Measurements from ENCODE around the gene CR1L. TPM values are rescaled to one million over a fixed set of nuclear protein-coding genes. Genes with fewer than 3 reads are reported as not detected.
A peak's percentile ranks its signal among the peaks of the same experiment; 100 is the strongest.

Gene CR1L
- total RNA-seq, 1 experiment from 2014 or later, result not detected

DNA sequence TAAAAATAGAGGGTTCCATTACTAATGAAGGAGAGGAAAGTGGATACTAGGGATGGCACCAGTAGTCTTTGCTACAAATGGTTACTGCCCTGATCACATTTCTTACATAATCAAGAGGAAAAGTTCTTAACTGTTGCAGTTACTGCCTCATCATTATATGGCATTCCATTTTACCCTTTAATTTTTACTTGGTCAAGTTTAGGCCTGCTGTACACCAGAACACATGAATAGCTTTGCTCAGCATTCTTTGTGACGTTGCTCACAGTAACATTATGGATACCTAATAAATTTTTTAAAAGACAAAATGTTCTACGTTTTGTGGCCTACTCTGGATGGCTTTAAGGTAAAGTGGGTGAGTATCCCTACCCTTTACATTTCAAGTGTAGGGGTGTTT is 38.6 kb upstream of the CR1L start:
- Histone ChIP-seq H2AFZ (no peak overlapping the region), H3K9me3 (ENCODE audit: insufficient read depth, low read depth) (no peaks in the 10 kb centered on the region), H4K20me1 (ENCODE audit: insufficient read depth) (no peaks in the 10 kb centered on the region), H3K27me3 (ENCODE audit: insufficient read depth, low read depth) (no peaks in the 10 kb centered on the region), H3K9me2 (ENCODE audit: insufficient read depth) (no peaks in the 10 kb centered on the region; the same call in 1 of the 2 replicates), H3K27ac (no peak overlapping the region), H3K4me3 (no peak overlapping the region), H3K36me3 (ENCODE audit: low read depth) (no peaks in the 10 kb centered on the region), H3K79me2 (ENCODE audit: low read depth) (no peaks in the 10 kb centered on the region), H3F3A (ENCODE audit: insufficient read depth, low read depth) (no peaks in the 10 kb centered on the region), H3K4me1 (replicated peaks; ENCODE audit: insufficient read depth) (no peaks in the 10 kb centered on the region), H3K4me2 (no peak overlapping the region)
- intact Hi-C loops (cut with micrococcal nuclease; ENCODE audit: unreplicated experiment), result no loop called here
- no peak for DNase-seq
- ChIA-PET POLR2A (ENCODE audit: unreplicated experiment) (no interaction called here), CTCF (no interaction called here)
- TF ChIP-seq, protein P1, sequence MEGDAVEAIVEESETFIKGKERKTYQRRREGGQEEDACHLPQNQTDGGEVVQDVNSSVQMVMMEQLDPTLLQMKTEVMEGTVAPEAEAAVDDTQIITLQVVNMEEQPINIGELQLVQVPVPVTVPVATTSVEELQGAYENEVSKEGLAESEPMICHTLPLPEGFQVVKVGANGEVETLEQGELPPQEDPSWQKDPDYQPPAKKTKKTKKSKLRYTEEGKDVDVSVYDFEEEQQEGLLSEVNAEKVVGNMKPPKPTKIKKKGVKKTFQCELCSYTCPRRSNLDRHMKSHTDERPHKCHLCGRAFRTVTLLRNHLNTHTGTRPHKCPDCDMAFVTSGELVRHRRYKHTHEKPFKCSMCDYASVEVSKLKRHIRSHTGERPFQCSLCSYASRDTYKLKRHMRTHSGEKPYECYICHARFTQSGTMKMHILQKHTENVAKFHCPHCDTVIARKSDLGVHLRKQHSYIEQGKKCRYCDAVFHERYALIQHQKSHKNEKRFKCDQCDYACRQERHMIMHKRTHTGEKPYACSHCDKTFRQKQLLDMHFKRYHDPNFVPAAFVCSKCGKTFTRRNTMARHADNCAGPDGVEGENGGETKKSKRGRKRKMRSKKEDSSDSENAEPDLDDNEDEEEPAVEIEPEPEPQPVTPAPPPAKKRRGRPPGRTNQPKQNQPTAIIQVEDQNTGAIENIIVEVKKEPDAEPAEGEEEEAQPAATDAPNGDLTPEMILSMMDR (conservative IDR thresholded peaks at IDR 0.05), result no peak
- no peak for TF ChIP-seq EZH2 (IDR thresholded peaks at IDR 0.05; ENCODE audit: low read depth)
- no TSS peak for BruUV-seq (replicated peaks)

- no peak overlapping the region for H3K27ac ChIP-seq
- no TSS peak for BruUV-seq (replicated peaks)
- ChIA-PET POLR2A (ENCODE audit: unreplicated experiment) (no interaction called here), CTCF (no interaction called here)
- H4K20me1 ChIP-seq (ENCODE audit: insufficient read depth), result no peaks in the 10 kb centered on the region
- H3K4me3 ChIP-seq, result no peak overlapping the region
- intact Hi-C loops (cut with micrococcal nuclease; ENCODE audit: unreplicated experiment), result no loop called here
- no peaks in the 10 kb centered on the region for H3K9me2 ChIP-seq (ENCODE audit: insufficient read depth)
- H3K4me2 ChIP-seq, result no peak overlapping the region
- no peaks in the 10 kb centered on the region for H3K79me2 ChIP-seq (ENCODE audit: low read depth)
- no peaks in the 10 kb centered on the region for H3F3A ChIP-seq (ENCODE audit: insufficient read depth, low read depth)
- no peaks in the 10 kb centered on the region for H3K4me1 ChIP-seq (replicated peaks; ENCODE audit: insufficient read depth)
- H3K27me3 ChIP-seq (ENCODE audit: insufficient read depth, low read depth), result peaks cover 7% of the 10 kb centered on the region; the same call in 1 of the 2 replicates
- H3K36me3 ChIP-seq (ENCODE audit: low read depth), result no peaks in the 10 kb centered on the region
- no peak for DNase-seq
- TF ChIP-seq, protein P1 (conservative IDR thresholded peaks at IDR 0.05), result no peak
- no peak for TF ChIP-seq EZH2 (IDR thresholded peaks at IDR 0.05; ENCODE audit: low read depth)
- no peak overlapping the region for H2AFZ ChIP-seq
- no peaks in the 10 kb centered on the region for H3K9me3 ChIP-seq (ENCODE audit: insufficient read depth, low read depth)
Measured at GRCh38 chr1:207612762-207613161, 32.2 kb upstream of the CR1L start.

- peak; percentile 7 to 44 for DNase-seq
- Histone ChIP-seq H2AFZ (no peak overlapping the region), H3K79me2 (ENCODE audit: low read depth) (no peaks in the 10 kb centered on the region), H3K9me2 (ENCODE audit: insufficient read depth) (no peaks in the 10 kb centered on the region), H3K4me1 (replicated peaks; ENCODE audit: insufficient read depth) (no peaks in the 10 kb centered on the region), H3F3A (ENCODE audit: insufficient read depth, low read depth) (no peaks in the 10 kb centered on the region), H3K9me3 (ENCODE audit: insufficient read depth, low read depth) (no peaks in the 10 kb centered on the region), H3K4me3 (no peak overlapping the region), H3K27me3 (ENCODE audit: insufficient read depth, low read depth) (no peaks in the 10 kb centered on the region), H3K4me2 (no peak overlapping the region), H3K36me3 (ENCODE audit: low read depth) (no peaks in the 10 kb centered on the region), H4K20me1 (ENCODE audit: insufficient read depth) (no peaks in the 10 kb centered on the region), H3K27ac (no peak overlapping the region)
- BruUV-seq (replicated peaks), result no TSS peak
- TF ChIP-seq, protein P1 (conservative IDR thresholded peaks at IDR 0.05), result peak; percentile 85
- TF ChIP-seq EZH2 (IDR thresholded peaks at IDR 0.05; ENCODE audit: low read depth), result no peak
- CTCF ChIA-PET, result interaction anchor here (0.6 to 1.0 kb wide), 4 partner anchors 52 to 177 kb away, joined by 3 to 9 read pairs (median 4); no protein-coding TSS in a partner anchor
- POLR2A ChIA-PET (ENCODE audit: unreplicated experiment), result no interaction called here
- intact Hi-C loops (cut with micrococcal nuclease; ENCODE audit: unreplicated experiment), result no loop called here
Measured at GRCh38 chr1:207619871-207620542, 24.9 kb upstream of the CR1L start.

All from PC-9 (cell line).